ENCODE data around the gene COL28A1. TPM values are rescaled to one million over a fixed set of nuclear protein-coding genes. Genes with fewer than 3 reads are reported as not detected.

COL28A1 gene
- total RNA-seq, 1 experiment from 2014 or later: 0.26 TPM

GRCh38 chr7:7568553-7568952 is 32.9 kb upstream of the COL28A1 start:
- TF ChIP-seq EZH2phosphoT487 (IDR thresholded peaks at IDR 0.05; ENCODE audit: borderline replicate concordance, low read length) (no peak), EZH2 (IDR thresholded peaks at IDR 0.05; ENCODE audit: low read length, unreplicated experiment) (no peak)
- TF ChIP-seq, protein P1, sequence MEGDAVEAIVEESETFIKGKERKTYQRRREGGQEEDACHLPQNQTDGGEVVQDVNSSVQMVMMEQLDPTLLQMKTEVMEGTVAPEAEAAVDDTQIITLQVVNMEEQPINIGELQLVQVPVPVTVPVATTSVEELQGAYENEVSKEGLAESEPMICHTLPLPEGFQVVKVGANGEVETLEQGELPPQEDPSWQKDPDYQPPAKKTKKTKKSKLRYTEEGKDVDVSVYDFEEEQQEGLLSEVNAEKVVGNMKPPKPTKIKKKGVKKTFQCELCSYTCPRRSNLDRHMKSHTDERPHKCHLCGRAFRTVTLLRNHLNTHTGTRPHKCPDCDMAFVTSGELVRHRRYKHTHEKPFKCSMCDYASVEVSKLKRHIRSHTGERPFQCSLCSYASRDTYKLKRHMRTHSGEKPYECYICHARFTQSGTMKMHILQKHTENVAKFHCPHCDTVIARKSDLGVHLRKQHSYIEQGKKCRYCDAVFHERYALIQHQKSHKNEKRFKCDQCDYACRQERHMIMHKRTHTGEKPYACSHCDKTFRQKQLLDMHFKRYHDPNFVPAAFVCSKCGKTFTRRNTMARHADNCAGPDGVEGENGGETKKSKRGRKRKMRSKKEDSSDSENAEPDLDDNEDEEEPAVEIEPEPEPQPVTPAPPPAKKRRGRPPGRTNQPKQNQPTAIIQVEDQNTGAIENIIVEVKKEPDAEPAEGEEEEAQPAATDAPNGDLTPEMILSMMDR (conservative IDR thresholded peaks at IDR 0.05; ENCODE audit: low read depth, low read length): no peak
- no peak overlapping the region for H2AFZ ChIP-seq (ENCODE audit: low read length)
- peaks cover 6% of the 10 kb centered on the region for H3F3A ChIP-seq (ENCODE audit: low read length, unreplicated experiment)
- DNase-seq: no peak
- 0 out of 2 replicates have a peak overlapping the region, but pooled peaks have one; percentile 89 for H3K9ac ChIP-seq (ENCODE audit: low read length)
- ChIA-PET CTCF (no interaction called here), POLR2A (ENCODE audit: unreplicated experiment) (interaction anchor here (0.6 kb wide), 1 partner anchor 133 kb away, joined by 6 read pairs; no protein-coding TSS in a partner anchor)
- no peaks in the 10 kb centered on the region for H4K20me1 ChIP-seq (ENCODE audit: low read length)
- no peak for ATAC-seq
- peak overlapping the region; percentile 97 for H3K4me2 ChIP-seq (ENCODE audit: low read length)
- no TSS peak for BruUV-seq (replicated peaks)
- no peak overlapping the region for H3K27ac ChIP-seq (ENCODE audit: low read length)
- H3K4me3 ChIP-seq (ENCODE audit: low read length): peak overlapping the region; percentile 86
- H3K9me3 ChIP-seq (ENCODE audit: low read length): no peaks in the 10 kb centered on the region
- intact Hi-C loops (cut with micrococcal nuclease): no loop called here
- no peaks in the 10 kb centered on the region for H3K9me2 ChIP-seq (replicated peaks; ENCODE audit: low read length)
- H3K79me2 ChIP-seq (ENCODE audit: low read length): peaks cover 64% of the 10 kb centered on the region
- H3K4me1 ChIP-seq (ENCODE audit: insufficient read depth, low read length): peaks cover 49% of the 10 kb centered on the region
- 0 out of 2 replicates have a peak, but pooled peaks cover 6% of the 10 kb centered on the region for H3K36me3 ChIP-seq (ENCODE audit: low read depth, low read length)
- H3K27me3 ChIP-seq (ENCODE audit: low read length): no peaks in the 10 kb centered on the region

GRCh38 chr7:7567898-7568531 is 32.3 kb upstream of the COL28A1 start:
- ChIA-PET CTCF (no interaction called here), POLR2A (ENCODE audit: unreplicated experiment) (interaction anchor here (0.6 kb wide), 1 partner anchor 132 kb away, joined by 6 read pairs; no protein-coding TSS in a partner anchor)
- Histone ChIP-seq H3K79me2 (ENCODE audit: low read length) (peaks cover 59% of the 10 kb centered on the region), H3K36me3 (ENCODE audit: low read depth, low read length) (0 out of 2 replicates have a peak, but pooled peaks cover 6% of the 10 kb centered on the region), H3K4me1 (ENCODE audit: insufficient read depth, low read length) (peaks cover 54% of the 10 kb centered on the region), H3F3A (ENCODE audit: low read length, unreplicated experiment) (peaks cover 6% of the 10 kb centered on the region), H3K27me3 (ENCODE audit: low read length) (no peaks in the 10 kb centered on the region), H2AFZ (ENCODE audit: low read length) (0 out of 2 replicates have a peak overlapping the region, but pooled peaks have one; percentile 91), H3K27ac (ENCODE audit: low read length) (0 out of 2 replicates have a peak overlapping the region, but pooled peaks have one; percentile 95), H3K9me3 (ENCODE audit: low read length) (no peaks in the 10 kb centered on the region), H3K9me2 (replicated peaks; ENCODE audit: low read length) (no peaks in the 10 kb centered on the region), H3K9ac (ENCODE audit: low read length) (peak overlapping the region; percentile 89), H3K4me3 (ENCODE audit: low read length) (peak overlapping the region; percentile 86), H4K20me1 (ENCODE audit: low read length) (no peaks in the 10 kb centered on the region), H3K4me2 (ENCODE audit: low read length) (peak overlapping the region; percentile 97)
- no peak for ATAC-seq
- DNase-seq: peak; percentile 27
- BruUV-seq (replicated peaks): TSS peak; percentile 52
- TF ChIP-seq EZH2phosphoT487 (IDR thresholded peaks at IDR 0.05; ENCODE audit: borderline replicate concordance, low read length): no peak
- TF ChIP-seq, protein P1 (conservative IDR thresholded peaks at IDR 0.05; ENCODE audit: low read depth, low read length): no peak
- no peak for TF ChIP-seq EZH2 (IDR thresholded peaks at IDR 0.05; ENCODE audit: low read length, unreplicated experiment)
- intact Hi-C loops (cut with micrococcal nuclease): loop anchor here (2.0 kb wide), 1 partner anchor 73 kb away; the partner anchor contains the start of gene UMAD1
